ENCODE data around the gene LYSMD2. TPM values are rescaled to one million over a fixed set of nuclear protein-coding genes. Genes with fewer than 3 reads are reported as not detected.

The LYSMD2 gene
- total RNA-seq, 4 donors from 2014 or later: 12.7 to 26.4 (median 16.0) TPM

DNA sequence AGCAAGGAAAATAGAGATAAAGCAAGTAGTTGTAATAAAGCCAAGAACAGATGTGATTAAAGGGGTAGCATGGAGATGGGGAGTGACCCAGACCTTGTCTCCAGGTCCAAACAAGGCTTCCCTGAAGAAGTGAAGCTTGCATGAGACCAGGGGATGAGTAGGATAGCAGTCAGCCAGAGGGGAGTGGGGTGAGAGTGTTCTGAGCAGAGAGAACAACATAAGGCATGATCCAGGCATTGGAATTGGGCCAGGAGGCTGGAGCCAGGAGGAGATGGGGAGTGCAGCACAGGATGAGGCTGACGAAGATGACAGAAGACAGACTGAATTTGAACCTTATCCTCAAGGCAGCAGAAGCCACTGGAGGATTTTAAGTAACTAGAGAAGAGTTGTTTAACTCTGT is 21.2 kb upstream of the LYSMD2 start:
- Histone ChIP-seq H3K9me3 (no peaks in the 10 kb centered on the region), H3K27me3 (no peaks in the 10 kb centered on the region), H3K36me3 (no peaks in the 10 kb centered on the region), H3K4me3 (no peak overlapping the region), H3K4me1 (peaks cover 0 to 14% (median 0%) of the 10 kb centered on the region in 4 donors), H3K27ac (peak overlapping the region in 3 of 4 donors; percentile 43 to 54 (median 44))
- no peak for TF ChIP-seq POLR2A (IDR thresholded peaks at IDR 0.05)
- TF ChIP-seq, protein P1, sequence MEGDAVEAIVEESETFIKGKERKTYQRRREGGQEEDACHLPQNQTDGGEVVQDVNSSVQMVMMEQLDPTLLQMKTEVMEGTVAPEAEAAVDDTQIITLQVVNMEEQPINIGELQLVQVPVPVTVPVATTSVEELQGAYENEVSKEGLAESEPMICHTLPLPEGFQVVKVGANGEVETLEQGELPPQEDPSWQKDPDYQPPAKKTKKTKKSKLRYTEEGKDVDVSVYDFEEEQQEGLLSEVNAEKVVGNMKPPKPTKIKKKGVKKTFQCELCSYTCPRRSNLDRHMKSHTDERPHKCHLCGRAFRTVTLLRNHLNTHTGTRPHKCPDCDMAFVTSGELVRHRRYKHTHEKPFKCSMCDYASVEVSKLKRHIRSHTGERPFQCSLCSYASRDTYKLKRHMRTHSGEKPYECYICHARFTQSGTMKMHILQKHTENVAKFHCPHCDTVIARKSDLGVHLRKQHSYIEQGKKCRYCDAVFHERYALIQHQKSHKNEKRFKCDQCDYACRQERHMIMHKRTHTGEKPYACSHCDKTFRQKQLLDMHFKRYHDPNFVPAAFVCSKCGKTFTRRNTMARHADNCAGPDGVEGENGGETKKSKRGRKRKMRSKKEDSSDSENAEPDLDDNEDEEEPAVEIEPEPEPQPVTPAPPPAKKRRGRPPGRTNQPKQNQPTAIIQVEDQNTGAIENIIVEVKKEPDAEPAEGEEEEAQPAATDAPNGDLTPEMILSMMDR (IDR thresholded peaks at IDR 0.05): no peak
- no peak for DNase-seq

DNA sequence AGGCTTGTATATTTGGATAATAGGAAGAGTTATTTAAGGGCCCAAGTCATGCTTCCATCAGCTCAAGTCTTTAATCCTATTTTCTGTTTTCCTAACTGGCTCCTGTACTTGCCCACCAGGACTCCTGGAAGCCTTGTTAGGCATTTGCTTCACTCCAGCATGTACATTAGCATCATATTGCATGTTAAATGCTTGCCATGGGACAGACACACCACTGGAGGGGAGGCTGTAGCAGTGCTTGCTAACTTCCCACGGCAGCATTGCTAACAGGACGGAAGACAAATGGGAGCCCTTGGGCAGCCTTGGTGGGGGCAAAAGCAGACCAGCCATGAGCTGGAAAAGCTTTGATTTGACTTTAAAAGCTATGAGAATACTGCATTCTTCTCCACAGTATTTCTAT is 20.0 kb upstream of the LYSMD2 start:
- Histone ChIP-seq H3K4me3 (no peak overlapping the region), H3K36me3 (no peaks in the 10 kb centered on the region), H3K27me3 (no peaks in the 10 kb centered on the region), H3K9me3 (no peaks in the 10 kb centered on the region), H3K27ac (no peak overlapping the region), H3K4me1 (peaks cover 0 to 14% (median 0%) of the 10 kb centered on the region in 4 donors)
- TF ChIP-seq, protein P1 (IDR thresholded peaks at IDR 0.05): no peak
- no peak for TF ChIP-seq POLR2A (IDR thresholded peaks at IDR 0.05)
- DNase-seq: no peak

DNA sequence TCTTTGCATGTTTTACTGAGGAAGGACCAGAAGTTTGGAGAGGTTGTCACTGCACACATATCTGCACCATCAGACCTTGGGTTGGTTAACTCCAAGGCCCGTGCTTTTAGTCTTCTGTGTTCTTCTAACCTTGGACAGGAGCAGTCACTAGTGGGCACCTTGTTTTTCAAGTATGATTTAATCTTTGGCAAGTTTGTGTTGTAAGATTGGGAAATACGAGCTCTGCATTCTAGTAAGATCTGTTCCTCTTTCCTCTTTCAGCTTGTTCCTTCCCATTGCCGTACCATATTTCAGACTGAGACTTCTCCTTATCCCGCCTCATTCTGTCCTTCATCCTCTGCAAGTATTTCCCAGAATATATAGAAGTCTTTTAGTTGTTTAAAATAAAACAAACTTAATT is 19.0 kb upstream of the LYSMD2 start:
- H3K36me3 ChIP-seq: no peaks in the 10 kb centered on the region
- H3K27me3 ChIP-seq: no peaks in the 10 kb centered on the region
- TF ChIP-seq, protein P1 (IDR thresholded peaks at IDR 0.05): no peak
- TF ChIP-seq POLR2A (IDR thresholded peaks at IDR 0.05): no peak
- H3K9me3 ChIP-seq: no peaks in the 10 kb centered on the region
- no peak overlapping the region for H3K27ac ChIP-seq
- H3K4me3 ChIP-seq: no peak overlapping the region
- DNase-seq: no peak
- H3K4me1 ChIP-seq: peaks cover 0 to 14% (median 0%) of the 10 kb centered on the region in 4 donors

DNA sequence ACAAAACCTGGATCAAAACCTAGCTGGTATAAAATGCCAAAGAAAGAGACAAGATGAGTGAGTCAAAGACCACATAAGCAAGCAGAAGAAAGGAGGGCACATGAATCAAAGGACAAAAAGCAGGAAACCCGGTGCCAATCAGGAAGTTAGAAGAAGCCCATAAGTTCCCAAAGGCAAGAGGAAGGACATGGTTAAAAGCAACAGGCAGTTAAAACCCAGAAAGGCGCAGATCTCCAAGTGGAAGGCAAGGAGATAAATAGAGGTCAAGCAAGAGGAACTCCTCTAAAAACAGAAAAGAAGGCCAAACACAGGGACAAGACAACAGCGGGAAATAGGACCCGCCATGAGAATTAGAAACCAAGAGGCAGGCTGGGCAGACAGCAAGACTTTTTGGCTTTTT is 18.3 kb upstream of the LYSMD2 start:
- H3K27me3 ChIP-seq: no peaks in the 10 kb centered on the region

DNA sequence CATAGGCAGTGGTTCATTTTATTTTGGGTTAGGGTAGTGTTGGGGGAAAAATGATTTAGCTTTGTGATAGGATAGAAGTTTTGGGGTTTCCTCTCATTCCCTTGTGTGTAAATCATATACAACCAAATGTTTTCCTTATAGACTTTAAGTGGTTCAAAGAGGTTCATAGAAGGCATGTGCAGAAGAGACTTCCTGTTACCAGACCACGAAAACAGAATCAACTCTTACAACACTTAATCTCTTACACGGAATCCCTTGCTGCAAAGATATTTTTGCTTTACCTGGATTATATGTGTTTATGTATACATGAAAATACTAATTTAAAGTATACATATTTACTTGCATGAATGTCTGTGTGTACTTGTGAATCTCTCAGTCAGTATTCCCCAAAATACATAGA is 16.8 kb upstream of the LYSMD2 start:
- Histone ChIP-seq H3K4me3 (no peak overlapping the region), H3K27ac (no peak overlapping the region), H3K36me3 (no peaks in the 10 kb centered on the region), H3K4me1 (peaks cover 0 to 8% (median 0%) of the 10 kb centered on the region in 4 donors), H3K27me3 (no peaks in the 10 kb centered on the region), H3K9me3 (no peaks in the 10 kb centered on the region)
- no peak for TF ChIP-seq POLR2A (IDR thresholded peaks at IDR 0.05)
- TF ChIP-seq, protein P1 (IDR thresholded peaks at IDR 0.05): no peak
- no peak for DNase-seq

More for the DNA sequence above, 18.3 kb upstream of the LYSMD2 start:
- no peak overlapping the region for H3K4me3 ChIP-seq
- H3K4me1 ChIP-seq: peaks cover 0 to 14% (median 0%) of the 10 kb centered on the region in 4 donors
- DNase-seq: no peak
- TF ChIP-seq, protein P1 (IDR thresholded peaks at IDR 0.05): no peak
- no peak for TF ChIP-seq POLR2A (IDR thresholded peaks at IDR 0.05)
- H3K9me3 ChIP-seq: no peaks in the 10 kb centered on the region
- H3K27ac ChIP-seq: no peak overlapping the region
- H3K36me3 ChIP-seq: no peaks in the 10 kb centered on the region

DNA sequence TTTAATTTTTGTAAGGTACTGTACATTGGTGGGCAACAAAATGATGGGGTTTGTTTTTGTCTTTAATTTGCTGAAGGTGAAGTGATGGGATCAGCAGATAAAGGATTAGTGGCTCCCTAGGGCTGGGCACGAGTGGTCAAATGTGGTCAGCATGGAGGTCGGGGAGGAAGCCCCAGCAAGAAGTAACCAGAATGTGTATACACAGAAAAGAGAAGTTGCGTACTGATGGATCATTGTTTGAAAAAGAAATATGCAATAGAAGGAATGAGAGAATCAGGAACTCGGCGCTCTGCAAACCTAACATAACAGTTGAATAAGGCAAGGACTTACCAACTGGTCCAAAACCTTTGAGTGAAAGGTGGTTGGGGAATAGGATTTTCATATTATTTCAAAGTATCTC is 15.4 kb upstream of the LYSMD2 start:
- Histone ChIP-seq H3K27me3 (no peaks in the 10 kb centered on the region), H3K9me3 (no peaks in the 10 kb centered on the region), H3K4me3 (no peak overlapping the region)

More for the DNA sequence above, 15.4 kb upstream of the LYSMD2 start:
- H3K36me3 ChIP-seq: no peaks in the 10 kb centered on the region
- no peaks in the 10 kb centered on the region for H3K4me1 ChIP-seq
- TF ChIP-seq, protein P1 (IDR thresholded peaks at IDR 0.05): no peak
- no peak for TF ChIP-seq POLR2A (IDR thresholded peaks at IDR 0.05)
- DNase-seq: no peak
- no peak overlapping the region for H3K27ac ChIP-seq

Data from Peyer's patch (tissue), 4 donors.